Kidney capillary endothelial cell (primary cell): Measurements from ENCODE around the gene TSR3.
A peak's percentile ranks its signal among the peaks of the same experiment; 100 is the strongest.

Source experiments
- DNase-seq: peaks from one replicate; pipeline ENCODE4 v3.0.0-alpha.2; 2018; ENCODE audit warnings: low spot score

Gene TSR3

DNA sequence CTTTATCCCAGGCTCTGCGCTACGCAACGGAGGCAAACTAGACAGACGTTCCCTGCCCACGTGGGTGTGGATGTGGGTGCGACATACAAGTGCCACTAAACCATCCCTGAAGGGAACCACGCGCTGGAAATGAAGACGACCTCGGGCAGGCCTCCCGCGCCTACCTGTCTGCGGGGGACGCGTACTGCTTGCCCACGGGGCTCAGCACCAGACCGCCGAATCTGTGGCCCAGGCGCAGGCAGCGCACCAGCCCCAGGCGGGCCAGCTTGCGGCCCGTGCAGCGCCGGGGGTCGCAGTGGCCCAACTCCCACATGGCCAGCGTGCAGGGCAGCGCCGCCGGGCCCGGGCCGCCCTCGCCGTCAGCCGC, 480 bp downstream of the TSR3 start:
- DNase-seq: no peak

DNA sequence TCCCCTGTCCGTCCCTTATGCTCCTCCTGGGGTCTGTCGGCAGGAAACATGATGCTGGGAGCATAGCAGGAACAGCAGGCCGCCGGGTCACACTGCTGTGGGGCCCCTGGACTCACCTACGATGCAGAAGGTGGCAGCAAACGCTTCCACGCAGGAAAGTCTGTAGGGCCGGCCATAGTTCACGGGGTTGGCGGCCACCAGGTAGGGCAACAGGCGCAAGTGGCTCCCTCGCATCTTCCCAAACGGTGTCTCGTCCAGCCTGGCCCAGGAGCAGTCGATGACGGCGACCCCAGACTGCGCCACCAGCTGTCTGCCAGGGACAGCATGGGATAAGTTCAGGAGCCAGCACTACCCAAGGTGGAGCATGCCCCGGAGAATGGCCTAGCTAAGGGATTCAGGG, 987 bp downstream of the TSR3 start:
- no peak for DNase-seq

DNA sequence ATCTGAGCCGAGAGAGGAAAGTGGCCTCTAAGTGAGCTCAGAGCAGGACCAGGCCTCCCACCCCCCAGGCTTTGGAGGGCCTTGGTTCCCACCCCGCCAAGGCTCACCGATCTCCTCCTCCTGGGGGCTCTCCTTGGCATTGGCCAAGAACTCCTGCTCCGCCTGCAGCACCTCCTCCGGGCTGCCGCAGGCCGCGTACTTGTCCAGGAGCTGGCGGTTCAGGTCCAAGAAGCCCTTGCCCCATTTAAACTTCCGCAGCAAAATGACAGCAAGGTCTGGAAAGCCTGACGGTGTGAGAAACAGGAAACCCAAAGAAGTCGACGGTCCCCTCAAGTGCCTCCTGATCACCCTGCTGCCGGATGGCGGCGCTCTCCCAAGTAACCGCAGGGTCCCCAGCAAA, 1.7 kb downstream of the TSR3 start:
- no peak for DNase-seq

DNA sequence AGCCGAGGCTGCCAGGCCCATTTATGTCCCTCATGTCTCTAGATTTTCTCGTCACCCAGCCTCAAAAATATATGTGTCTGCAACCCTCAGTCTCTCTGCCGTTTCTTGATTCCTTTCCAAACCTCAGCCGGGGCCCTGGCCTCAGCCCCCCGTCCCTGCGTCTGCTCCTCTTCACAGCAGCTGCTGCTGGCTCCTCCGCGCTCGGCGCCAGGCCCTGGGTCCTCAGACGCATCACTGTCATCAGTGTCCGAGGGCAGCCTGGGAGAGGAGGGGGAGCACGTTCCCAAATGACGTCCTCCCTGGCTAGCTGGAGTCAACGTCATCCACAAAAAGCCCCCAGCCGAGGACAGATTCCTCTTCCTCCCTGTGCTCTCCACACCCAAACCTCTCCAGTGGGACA, 2.3 kb downstream of the TSR3 start:
- no peak for DNase-seq

DNA sequence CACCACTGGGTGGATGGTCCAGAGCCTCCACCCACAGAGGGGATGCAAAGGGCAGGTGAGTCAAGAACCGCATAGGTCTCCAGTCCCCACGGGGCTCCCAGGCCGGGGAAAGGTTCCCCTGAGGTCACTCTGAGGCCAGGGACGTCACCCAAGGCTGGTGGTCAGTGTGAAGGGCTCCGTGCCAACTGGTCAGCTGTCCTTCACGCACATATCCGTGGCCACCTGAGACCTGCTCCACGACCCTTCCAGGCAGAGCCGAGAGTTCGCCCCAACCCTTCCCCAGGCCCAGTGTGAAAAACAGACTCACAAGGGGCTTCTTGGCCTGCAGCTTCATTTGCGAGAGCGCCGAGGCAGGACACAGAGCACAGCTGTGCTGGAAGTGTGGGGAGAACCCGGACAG, 2.8 kb downstream of the TSR3 start:
- no peak for DNase-seq

GRCh38 chr16:1348441-1348840, 3.2 kb downstream of the TSR3 start:
- no peak for DNase-seq

- DNase-seq: no peak
Measured at GRCh38 chr16:1347962-1348361, 3.7 kb downstream of the TSR3 start.

- DNase-seq: no peak
Measured at GRCh38 chr16:1347286-1347855, 4.3 kb downstream of the TSR3 start.

GRCh38 chr16:1346422-1347285, 5.0 kb downstream of the TSR3 start:
- DNase-seq: no peak

- no peak for DNase-seq
Measured at GRCh38 chr16:1345651-1346421, 5.8 kb downstream of the TSR3 start.

- DNase-seq: no peak
Measured at GRCh38 chr16:1345087-1345486, 6.6 kb downstream of the TSR3 start.

DNA sequence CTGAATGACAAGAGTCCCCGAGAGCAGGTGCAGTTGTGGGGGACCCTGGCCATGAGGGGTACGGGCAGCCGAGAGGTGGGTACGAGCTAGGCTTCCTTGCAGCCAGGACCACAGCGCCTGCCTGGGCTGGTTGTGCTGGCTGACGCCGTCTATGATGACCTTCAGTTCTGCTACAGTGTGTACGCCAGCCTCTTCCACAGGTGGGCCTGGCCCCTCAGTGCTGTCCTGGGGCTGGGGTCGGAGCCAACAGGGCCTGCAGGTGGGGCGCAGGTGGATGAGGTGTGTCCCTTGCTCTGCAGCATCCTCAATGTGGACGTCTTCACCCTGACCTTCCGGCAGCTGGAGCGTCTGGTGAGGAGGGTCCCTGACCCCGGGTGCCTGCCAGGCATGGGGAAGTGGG, 7.2 kb downstream of the TSR3 start:
- no peak for DNase-seq

- no peak for DNase-seq
Measured at GRCh38 chr16:1343428-1344242, 8.0 kb downstream of the TSR3 start.

- DNase-seq: peak; percentile 89
Measured at GRCh38 chr16:1342526-1343427, 8.9 kb downstream of the TSR3 start.

- no peak for DNase-seq
Measured at GRCh38 chr16:1341495-1342420, 9.9 kb downstream of the TSR3 start.

DNA sequence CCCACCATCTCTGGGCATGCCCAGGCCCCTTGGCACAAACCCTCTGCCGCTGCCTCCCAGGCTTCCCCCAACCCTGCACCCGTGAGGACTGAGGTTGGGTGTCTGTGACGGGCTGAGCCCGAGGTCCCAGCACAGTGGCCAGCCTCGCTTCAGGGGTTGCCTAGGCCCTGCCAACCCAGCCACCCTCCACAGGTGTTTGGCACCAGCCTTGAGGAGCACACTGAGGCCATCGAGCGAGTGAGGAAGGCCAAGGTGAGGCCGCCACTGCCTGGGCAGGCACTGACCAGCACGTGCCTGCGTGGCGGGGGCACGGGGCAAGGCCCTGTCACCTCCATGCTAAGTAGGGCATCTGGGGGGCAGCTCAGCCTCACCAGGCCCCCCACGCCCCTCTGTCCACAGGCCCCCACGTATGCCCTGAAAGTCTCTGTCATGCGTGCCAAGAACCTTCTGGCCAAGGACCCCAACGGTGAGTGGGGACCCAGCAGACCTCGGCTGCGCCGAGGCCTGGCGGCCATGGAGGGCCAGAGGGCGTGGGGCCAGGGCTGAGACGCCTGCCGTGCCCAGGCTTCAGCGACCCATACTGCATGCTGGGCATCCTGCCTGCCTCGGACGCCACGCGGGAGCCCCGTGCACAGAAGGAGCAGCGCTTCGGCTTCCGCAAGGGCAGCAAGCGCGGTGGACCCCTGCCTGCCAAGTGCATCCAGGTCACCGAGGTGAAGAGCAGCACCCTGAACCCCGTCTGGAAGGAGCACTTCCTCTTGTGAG, 10.8 kb downstream of the TSR3 start:
- no peak for DNase-seq

DNA sequence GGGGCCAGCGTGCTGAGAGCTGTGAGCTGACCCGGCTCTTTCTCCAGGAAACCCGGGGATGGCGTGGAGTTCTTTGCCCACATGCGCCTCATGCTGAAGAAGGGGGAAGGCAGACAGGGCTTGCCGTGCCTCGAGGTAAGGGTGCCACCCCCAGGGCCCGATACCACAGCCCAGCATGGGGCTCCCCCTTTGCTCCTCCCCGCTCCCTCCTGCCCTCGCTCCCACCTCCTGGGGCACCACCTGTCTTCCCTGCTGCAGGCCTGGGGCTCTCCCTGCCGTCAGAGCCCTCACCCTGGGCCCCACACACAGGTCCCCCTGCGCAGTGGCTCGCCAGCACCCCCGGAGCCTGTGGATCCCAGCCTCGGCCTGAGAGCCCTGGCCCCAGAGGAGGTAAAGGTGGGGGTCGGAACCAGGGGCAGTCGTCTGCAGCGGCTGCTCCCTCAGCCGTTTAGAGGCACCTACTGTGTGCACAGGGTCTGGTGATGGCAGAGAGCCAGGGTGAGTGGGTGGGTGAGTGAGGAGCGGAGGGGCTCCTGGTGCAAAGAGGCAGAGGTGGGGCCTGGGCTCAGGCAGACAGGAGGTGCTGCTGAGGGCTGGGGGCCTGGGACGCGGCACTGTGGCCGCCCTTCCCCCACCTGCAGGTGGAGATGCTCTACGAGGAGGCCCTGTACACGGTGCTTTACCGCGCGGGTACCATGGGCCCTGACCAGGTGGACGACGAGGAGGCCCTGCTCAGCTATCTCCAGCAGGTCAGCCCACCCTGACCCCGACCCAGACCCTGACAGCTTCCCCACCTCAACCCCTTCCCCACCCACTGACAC, 12.6 kb downstream of the TSR3 start:
- DNase-seq: no peak

- no peak for DNase-seq
Measured at GRCh38 chr16:1338119-1338730, 13.5 kb downstream of the TSR3 start.
